ENCODE results near the gene SCYGR4. TPM values are rescaled to one million over a fixed set of nuclear protein-coding genes. Genes with fewer than 3 reads are reported as not detected.
"Not testable (repeated sequence)": the region's sequence is repeated elsewhere in the genome, so short reads cannot be mapped to it uniquely, and the experiment has no call there.

SCYGR4 gene
- not detected for total RNA-seq
- long read RNA-seq = 0 reads

GRCh38 chr2:227617316-227618230 lies at the start of gene SCYGR4:
Gene SCYGR4 (plus strand): TSS chr2:227617498. CDS start chr2:227617498, 0 bp downstream.
- ATAC-seq (peak; percentile 86), DNase-seq (no peak)
- intact Hi-C loops (cut with micrococcal nuclease) = no loop called here

DNA sequence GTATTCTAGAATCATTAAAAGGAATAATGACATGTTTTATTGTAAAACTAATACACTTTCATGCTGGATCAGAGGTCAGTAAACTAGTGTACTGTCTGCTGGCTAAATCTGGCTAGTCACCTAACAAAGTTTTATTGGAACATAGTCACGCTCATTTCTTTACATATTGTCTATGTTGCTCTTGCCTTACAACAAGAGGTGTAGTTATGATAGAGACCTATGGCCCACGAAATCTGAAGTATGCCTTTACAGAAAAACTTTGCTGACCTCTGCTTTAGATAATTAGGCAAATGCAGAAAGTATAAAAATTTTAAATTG lies 48.5 kb upstream of the SCYGR4 start:
- DNase-seq = no peak
- intact Hi-C loops (cut with micrococcal nuclease) = no loop called here
- ATAC-seq = no peak

GRCh38 chr2:227570615-227571014 lies 46.7 kb upstream of the SCYGR4 start:
- intact Hi-C loops (cut with micrococcal nuclease) = no loop called here
- DNase-seq (no peak), ATAC-seq (no peak)

DNA sequence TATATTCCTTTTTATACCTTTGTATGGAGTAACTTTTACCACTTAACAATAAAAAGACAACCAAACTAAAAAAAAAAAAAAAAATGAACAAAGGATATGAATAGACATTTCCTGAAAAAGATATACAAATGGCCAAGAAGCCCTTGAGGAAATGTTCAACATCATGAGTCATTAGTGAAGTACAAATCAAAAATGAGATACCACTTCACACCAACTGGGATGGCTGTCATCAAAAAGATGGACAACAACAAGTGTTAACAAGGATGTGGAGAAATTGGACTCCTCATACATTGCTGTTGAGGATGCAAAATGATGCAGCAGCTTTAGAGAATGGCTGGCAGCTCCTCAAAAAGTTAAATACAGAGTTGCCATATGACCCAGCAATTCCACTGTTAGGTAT lies 41.2 kb upstream of the SCYGR4 start:
- ATAC-seq = no peak

GRCh38 chr2:227576812-227577211 lies 40.5 kb upstream of the SCYGR4 start:
- intact Hi-C loops (cut with micrococcal nuclease) = no loop called here
- no peak for ATAC-seq

More for the DNA sequence above, 41.2 kb upstream of the SCYGR4 start:
- DNase-seq = no peak
- intact Hi-C loops (cut with micrococcal nuclease) = no loop called here

DNA sequence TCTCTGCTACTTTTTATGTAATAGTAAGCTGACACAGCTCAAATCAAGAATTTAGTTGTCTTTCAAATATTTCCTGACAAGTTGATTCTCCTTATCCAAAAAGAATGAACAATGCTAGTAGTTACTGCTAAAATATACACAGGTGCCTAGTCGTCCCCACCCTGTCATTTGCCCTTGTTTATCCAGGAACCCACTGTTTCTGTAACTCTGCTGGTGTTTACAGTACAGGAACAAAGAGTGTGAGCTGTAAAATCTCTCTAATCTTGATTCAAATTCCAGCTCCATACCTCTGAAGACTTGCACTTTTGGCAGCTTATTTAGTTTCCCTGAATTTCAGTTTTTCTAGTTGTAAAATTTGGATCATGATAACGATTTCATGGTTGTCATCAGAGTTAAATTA lies 39.7 kb upstream of the SCYGR4 start:
- DNase-seq (no peak), ATAC-seq (no peak)
- intact Hi-C loops (cut with micrococcal nuclease) = no loop called here

More at GRCh38 chr2:227576812-227577211, 40.5 kb upstream of the SCYGR4 start:
- DNase-seq = no peak

DNA sequence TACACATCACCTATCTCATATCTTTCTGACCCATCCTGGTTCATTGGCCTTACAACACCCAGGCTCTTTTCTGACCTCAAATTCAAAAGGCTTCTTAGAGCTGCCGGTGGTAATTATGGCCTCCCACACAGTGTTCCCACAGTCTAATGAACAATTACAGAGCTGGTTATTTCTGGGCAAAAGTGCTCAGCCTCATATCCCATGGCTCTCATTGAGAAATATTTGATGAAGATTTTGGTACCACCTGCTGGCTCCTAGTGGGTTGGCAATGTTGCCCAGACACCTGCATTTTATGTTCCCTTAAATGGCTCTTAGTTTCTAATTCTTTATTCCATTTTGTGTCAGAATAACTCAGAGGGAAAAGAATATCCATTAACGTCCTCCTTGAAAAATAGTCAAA lies 38.7 kb upstream of the SCYGR4 start:
- intact Hi-C loops (cut with micrococcal nuclease) = no loop called here
- ATAC-seq (no peak), DNase-seq (no peak)

DNA sequence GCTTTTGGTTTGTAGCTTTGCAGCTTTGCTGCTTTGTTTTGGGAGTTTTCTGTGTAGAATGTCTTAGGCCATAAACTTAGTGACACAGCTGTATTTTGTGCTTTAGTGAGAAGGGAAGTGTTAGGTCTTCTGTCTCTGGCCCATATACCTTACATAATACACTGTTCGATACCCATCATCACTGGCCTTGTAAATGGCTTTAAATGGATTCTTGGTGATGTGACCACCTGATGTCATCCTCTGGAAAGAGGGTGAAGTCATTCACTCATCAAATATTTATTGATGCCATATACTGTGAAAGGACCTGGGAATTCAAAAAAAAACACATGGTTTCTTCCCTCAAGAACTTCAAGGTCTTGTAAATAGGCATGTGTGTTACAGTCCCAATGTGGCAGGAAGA lies 37.5 kb upstream of the SCYGR4 start:
- intact Hi-C loops (cut with micrococcal nuclease) = no loop called here
- ATAC-seq (no peak), DNase-seq (no peak)

- ATAC-seq (no peak), DNase-seq (no peak)
- intact Hi-C loops (cut with micrococcal nuclease) = no loop called here
Measured at GRCh38 chr2:227582369-227582768, 34.9 kb upstream of the SCYGR4 start.

- no peak for DNase-seq
- intact Hi-C loops (cut with micrococcal nuclease) = no loop called here
- ATAC-seq = no peak
Measured at GRCh38 chr2:227592694-227593387, 24.5 kb upstream of the SCYGR4 start.

GRCh38 chr2:227595797-227596196 lies 21.5 kb upstream of the SCYGR4 start:
- no peak for ATAC-seq
- no peak for DNase-seq
- intact Hi-C loops (cut with micrococcal nuclease) = no loop called here

DNA sequence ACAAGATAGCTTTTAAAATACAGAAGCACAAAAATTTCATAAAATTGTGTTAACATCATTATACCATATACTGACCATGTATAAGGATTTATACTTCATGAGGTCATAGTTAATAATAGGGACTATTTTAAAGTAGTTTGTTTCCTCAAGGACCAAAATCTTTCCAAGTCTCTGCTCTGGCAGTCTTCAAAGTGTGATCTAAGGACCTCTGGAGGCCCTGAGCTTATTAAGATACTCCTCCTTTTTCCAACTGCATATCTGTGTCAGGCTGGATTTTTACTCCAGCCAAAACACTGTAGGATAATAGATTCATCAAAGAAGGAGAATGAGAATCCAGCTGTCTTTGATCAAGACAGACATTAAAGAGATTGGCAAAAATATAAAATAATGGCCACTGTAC lies 20.3 kb upstream of the SCYGR4 start:
- intact Hi-C loops (cut with micrococcal nuclease) = no loop called here
- ATAC-seq = no peak

GRCh38 chr2:227597998-227598397 lies 19.3 kb upstream of the SCYGR4 start:
- no peak for DNase-seq
- intact Hi-C loops (cut with micrococcal nuclease) = no loop called here
- ATAC-seq = no peak

More for the DNA sequence above, 20.3 kb upstream of the SCYGR4 start:
- no peak for DNase-seq

- DNase-seq; ATAC-seq; intact Hi-C loops (cut with micrococcal nuclease): not testable (repeated sequence)
Measured at GRCh38 chr2:227598835-227599503, 18.3 kb upstream of the SCYGR4 start, which contains the start of gene SCYGR2. Gene SCYGR2 (plus strand): TSS chr2:227598893. CDS start chr2:227598893, 0 bp downstream.

DNA sequence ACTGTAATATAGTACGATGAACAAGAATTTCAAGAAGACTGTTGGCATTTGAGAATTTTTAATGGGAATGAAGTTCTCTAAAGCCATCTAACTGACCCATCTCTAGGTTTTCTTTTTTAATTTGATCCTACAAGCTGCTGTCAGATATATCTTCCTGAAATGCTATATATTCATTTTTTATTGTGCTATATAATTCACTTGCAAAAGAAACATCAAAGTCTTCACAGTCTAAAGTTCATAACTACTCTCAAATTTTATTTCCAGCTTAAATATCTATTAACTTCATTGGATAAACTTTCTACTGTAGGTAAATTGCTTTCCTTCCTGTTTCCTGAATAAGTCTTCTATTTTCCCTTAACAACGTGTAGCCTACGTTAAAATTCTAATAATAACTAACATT lies 14.9 kb upstream of the SCYGR4 start:
- ATAC-seq (no peak), DNase-seq (no peak)
- intact Hi-C loops (cut with micrococcal nuclease) = no loop called here

DNA sequence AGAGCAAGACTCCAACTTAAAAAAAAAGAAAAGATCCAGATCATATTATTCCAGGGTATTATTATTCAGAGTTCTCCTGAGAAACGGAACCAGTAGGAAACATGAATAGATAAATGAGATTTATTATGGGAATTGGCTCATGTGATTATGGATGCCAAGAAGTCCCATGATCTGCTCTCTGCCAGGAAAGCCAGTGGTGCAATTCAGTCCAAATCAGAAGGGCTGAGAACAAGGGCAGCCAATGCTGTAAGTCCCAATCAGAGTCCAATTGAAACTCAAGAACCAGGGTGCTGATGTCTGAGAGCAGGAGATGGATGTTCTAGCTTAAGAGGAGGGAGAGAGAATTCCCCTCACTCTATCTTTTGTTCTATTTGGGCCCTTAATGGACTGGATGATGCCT lies 10.8 kb upstream of the SCYGR4 start:
- ATAC-seq = peak; percentile 31
- intact Hi-C loops (cut with micrococcal nuclease) = no loop called here
- DNase-seq = no peak

- intact Hi-C loops (cut with micrococcal nuclease) = no loop called here
- DNase-seq = no peak
- no peak for ATAC-seq
Measured at GRCh38 chr2:227607941-227608340, 9.4 kb upstream of the SCYGR4 start.

- peak; percentile 35 for ATAC-seq
- no peak for DNase-seq
- intact Hi-C loops (cut with micrococcal nuclease) = no loop called here
Measured at GRCh38 chr2:227608561-227609338, 8.5 kb upstream of the SCYGR4 start.

GRCh38 chr2:227610123-227610522 lies 7.2 kb upstream of the SCYGR4 start:
- no peak for DNase-seq
- no peak for ATAC-seq
- intact Hi-C loops (cut with micrococcal nuclease) = no loop called here

All from left ventricle myocardium superior (tissue), 1 donor.